Stimulated activated CD8-positive, alpha-beta memory T cell treated with anti-CD3 and anti-CD28 coated beads, Interleukin-15, amount 100 ng/mL, for 1 hour (primary cell): Measurements from ENCODE around the gene CCDC170.
"Not testable (repeated sequence)": the region's sequence is repeated elsewhere in the genome, so short reads cannot be mapped to it uniquely, and the experiment has no call there.

Source experiments
- DNase-seq: peaks from one replicate; pipeline ENCODE4 v3.0.0-alpha.2; 2020; ENCODE audit warnings: low read depth

Gene CCDC170

GRCh38 chr6:151494235-151494935 is 568 bp downstream of the CCDC170 start:
- DNase-seq: no peak

GRCh38 chr6:151494936-151495320 is 1.1 kb downstream of the CCDC170 start:
- no peak for DNase-seq

GRCh38 chr6:151495380-151495779 is 1.6 kb downstream of the CCDC170 start:
- no peak for DNase-seq

- DNase-seq: no peak
Observed at GRCh38 chr6:151497905-151498304, 4.1 kb downstream of the CCDC170 start.

- no peak for DNase-seq
Observed at GRCh38 chr6:151498327-151498726, 4.5 kb downstream of the CCDC170 start.

GRCh38 chr6:151499551-151499950 is 5.7 kb downstream of the CCDC170 start:
- no peak for DNase-seq

GRCh38 chr6:151501511-151502136 is 7.8 kb downstream of the CCDC170 start:
- DNase-seq: no peak

GRCh38 chr6:151502499-151502898 is 8.7 kb downstream of the CCDC170 start:
- DNase-seq: no peak

- DNase-seq: no peak
Observed at GRCh38 chr6:151506761-151507160, 12.9 kb downstream of the CCDC170 start.

- no peak for DNase-seq
Observed at GRCh38 chr6:151509048-151509447, 15.2 kb downstream of the CCDC170 start.

GRCh38 chr6:151512481-151512880 is 18.7 kb downstream of the CCDC170 start:
- DNase-seq: no peak

- DNase-seq: no peak
Observed at GRCh38 chr6:151514000-151514730, 20.3 kb downstream of the CCDC170 start.

- not testable (repeated sequence) for DNase-seq
Observed at GRCh38 chr6:151518992-151519391, 25.2 kb downstream of the CCDC170 start.

GRCh38 chr6:151523034-151523433 is 29.2 kb downstream of the CCDC170 start:
- no peak for DNase-seq

- DNase-seq: no peak
Observed at GRCh38 chr6:151524059-151524458, 30.2 kb downstream of the CCDC170 start.

- DNase-seq: no peak
Observed at GRCh38 chr6:151534576-151534975, 40.8 kb downstream of the CCDC170 start.

- no peak for DNase-seq
Observed at GRCh38 chr6:151535476-151536187, 41.8 kb downstream of the CCDC170 start.

GRCh38 chr6:151536188-151536479 is 42.3 kb downstream of the CCDC170 start:
- DNase-seq: no peak

GRCh38 chr6:151537556-151537955 is 43.7 kb downstream of the CCDC170 start:
- DNase-seq: no peak

GRCh38 chr6:151539506-151540268 is 45.9 kb downstream of the CCDC170 start:
- no peak for DNase-seq

- DNase-seq: no peak
Observed at GRCh38 chr6:151544453-151544852, 50.6 kb downstream of the CCDC170 start.

- not testable (repeated sequence) for DNase-seq
Observed at GRCh38 chr6:151544884-151545283, 51.1 kb downstream of the CCDC170 start.
